ENCODE data around the gene ERMN. TPM values are rescaled to one million over a fixed set of nuclear protein-coding genes. Genes with fewer than 3 reads are reported as not detected.

The ERMN gene
- total and polyA plus RNA-seq, 2 experiments from 2014 or later, result 0.07 to 0.64 TPM

GRCh38 chr2:157364257-157364974, 38.8 kb upstream of the ERMN start:
- no peak for DNase-seq (ENCODE audit: low spot score)
- WGBS (ENCODE audit: low lambda C conversion rate, missing lambda C conversion rate), result 78% methylated on average over 2 of the region's 2 CpGs
- H3K4me3 ChIP-seq, result no peak overlapping the region

GRCh38 chr2:157363612-157364101, 38.0 kb upstream of the ERMN start:
- Histone ChIP-seq H3K4me3 (no peak overlapping the region), H3K4me2 (no peak overlapping the region), H3K27me3 (no peaks in the 10 kb centered on the region), H3K9me2 (replicated peaks; ENCODE audit: insufficient read depth) (no peaks in the 10 kb centered on the region), H3K36me3 (replicated peaks; ENCODE audit: insufficient read depth, low read depth) (no peaks in the 10 kb centered on the region), H3K4me1 (ENCODE audit: insufficient read depth) (peaks cover 4% of the 10 kb centered on the region), H3K79me2 (no peaks in the 10 kb centered on the region), H4K20me1 (ENCODE audit: insufficient read depth, poor library complexity, severe bottlenecking) (no peaks in the 10 kb centered on the region), H3K27ac (no peak overlapping the region), H3K9me3 (ENCODE audit: low read depth) (no peaks in the 10 kb centered on the region), H2AFZ (no peak overlapping the region)
- WGBS (ENCODE audit: low lambda C conversion rate, missing lambda C conversion rate), result 76% methylated on average over 2 of the region's 2 CpGs
- no peak for DNase-seq (ENCODE audit: low spot score)
- TF ChIP-seq EZH2 (IDR thresholded peaks at IDR 0.05; ENCODE audit: borderline replicate concordance) (no peak), CTCF (IDR thresholded peaks at IDR 0.05; ENCODE audit: poor library complexity) (no peak), EZH2phosphoT487 (IDR thresholded peaks at IDR 0.05; ENCODE audit: low read depth, severe bottlenecking, unreplicated experiment) (no peak)

More at GRCh38 chr2:157364257-157364974, 38.8 kb upstream of the ERMN start:
- Histone ChIP-seq H3K4me2 (no peak overlapping the region), H3K9me2 (replicated peaks; ENCODE audit: insufficient read depth) (no peaks in the 10 kb centered on the region), H3K36me3 (replicated peaks; ENCODE audit: insufficient read depth, low read depth) (no peaks in the 10 kb centered on the region), H3K27me3 (no peaks in the 10 kb centered on the region), H4K20me1 (ENCODE audit: insufficient read depth, poor library complexity, severe bottlenecking) (no peaks in the 10 kb centered on the region), H3K27ac (no peak overlapping the region), H2AFZ (no peak overlapping the region), H3K79me2 (no peaks in the 10 kb centered on the region), H3K4me1 (ENCODE audit: insufficient read depth) (peaks cover 4% of the 10 kb centered on the region), H3K9me3 (ENCODE audit: low read depth) (no peaks in the 10 kb centered on the region)
- no peak for TF ChIP-seq EZH2phosphoT487 (IDR thresholded peaks at IDR 0.05; ENCODE audit: low read depth, severe bottlenecking, unreplicated experiment)
- no peak for TF ChIP-seq EZH2 (IDR thresholded peaks at IDR 0.05; ENCODE audit: borderline replicate concordance)
- TF ChIP-seq CTCF (IDR thresholded peaks at IDR 0.05; ENCODE audit: poor library complexity), result no peak

- WGBS (ENCODE audit: low lambda C conversion rate, missing lambda C conversion rate), result 96% methylated on average over 2 of the region's 2 CpGs
Observed at GRCh38 chr2:157362627-157363026, 37.0 kb upstream of the ERMN start.

More at GRCh38 chr2:157362627-157363026, 37.0 kb upstream of the ERMN start:
- H3K27me3 ChIP-seq, result no peaks in the 10 kb centered on the region
- H3K9me2 ChIP-seq (replicated peaks; ENCODE audit: insufficient read depth), result no peaks in the 10 kb centered on the region
- no peaks in the 10 kb centered on the region for H3K79me2 ChIP-seq
- H3K9me3 ChIP-seq (ENCODE audit: low read depth), result no peaks in the 10 kb centered on the region
- TF ChIP-seq EZH2phosphoT487 (IDR thresholded peaks at IDR 0.05; ENCODE audit: low read depth, severe bottlenecking, unreplicated experiment), result no peak
- TF ChIP-seq CTCF (IDR thresholded peaks at IDR 0.05; ENCODE audit: poor library complexity), result no peak
- no peak for TF ChIP-seq EZH2 (IDR thresholded peaks at IDR 0.05; ENCODE audit: borderline replicate concordance)
- no peak for DNase-seq (ENCODE audit: low spot score)
- peaks cover 4% of the 10 kb centered on the region for H3K4me1 ChIP-seq (ENCODE audit: insufficient read depth)
- no peaks in the 10 kb centered on the region for H3K36me3 ChIP-seq (replicated peaks; ENCODE audit: insufficient read depth, low read depth)
- no peak overlapping the region for H3K4me3 ChIP-seq
- H2AFZ ChIP-seq, result no peak overlapping the region
- H4K20me1 ChIP-seq (ENCODE audit: insufficient read depth, poor library complexity, severe bottlenecking), result no peaks in the 10 kb centered on the region
- H3K4me2 ChIP-seq, result no peak overlapping the region
- H3K27ac ChIP-seq, result no peak overlapping the region
